ENCODE results near the gene DES. TPM values are rescaled to one million over a fixed set of nuclear protein-coding genes. Genes with fewer than 3 reads are reported as not detected.

The DES gene
- total and polyA plus RNA-seq, 9 of the 15 experiments (the other 6 are each of a cell fraction or from before 2014, with no cell fraction given), result 2.5 to 58.9 (median 21.9) TPM

GRCh38 chr2:219408204-219408603 lies 10.0 kb upstream of the DES start (continued):
- TF ChIP-seq GABPA (tag; conservative IDR thresholded peaks at IDR 0.05; ENCODE audit: low read depth) (no peak), HNRNPH1 (optimal IDR thresholded peaks at IDR 0.05; ENCODE audit: low read depth, low read length) (no peak), SUPT5H (IDR thresholded peaks at IDR 0.05) (no peak)

GRCh38 chr2:219408631-219409030 lies 9.5 kb upstream of the DES start:
- no TSS peak for BruUV-seq (replicated peaks)
- ChIA-PET CTCF (ENCODE audit: low intra/inter-chr PET ratio) (no interaction called here), POLR2A (interaction anchor here (0.5 to 0.6 kb wide), 2 partner anchors 88 to 156 kb away, joined by 3 to 4 read pairs; no protein-coding TSS in a partner anchor)
- Histone ChIP-seq H3K4me2 (ENCODE audit: insufficient read depth, low read length) (no peak overlapping the region), H3K27me3 (ENCODE audit: control insufficient read depth in 2 of 2, insufficient read depth in 2 of 2, low read length in 2 of 2) (no peaks in the 10 kb centered on the region), H2AFZ (ENCODE audit: low read depth, low read length) (no peak overlapping the region), H3K36me3 (ENCODE audit: control insufficient read depth, insufficient read depth, low read length) (no peaks in the 10 kb centered on the region), H3K9me3 (replicated peaks; ENCODE audit: control insufficient read depth, insufficient read depth, low read depth, low read length) (peaks cover 4% of the 10 kb centered on the region), H3K27ac (ENCODE audit: extremely low read depth, low read depth, low read length) (no peak overlapping the region), H4K20me1 (replicated peaks; ENCODE audit: control insufficient read depth, insufficient read depth, low read length) (no peaks in the 10 kb centered on the region), H3K4me3 (no peak overlapping the region), H3K9ac (ENCODE audit: insufficient read depth in 1 of 2, low read depth in 2 of 2, low read length in 2 of 2) (peak overlapping the region in 1 of 2 experiments; percentile 76; a peak in 1 of 4 replicates), H3K9me1 (ENCODE audit: control insufficient read depth, insufficient read depth, low read length) (no peaks in the 10 kb centered on the region), H3K4me1 (replicated peaks in 1 of 2; ENCODE audit: control insufficient read depth in 2 of 2, insufficient read depth in 2 of 2, low read length in 2 of 2) (peaks cover 10 to 17% of the 10 kb centered on the region in 2 experiments; a peak in 4 of 5 replicates), H3K79me2 (ENCODE audit: control insufficient read depth, insufficient read depth, low read length) (no peaks in the 10 kb centered on the region)
- no peak for FAIRE-seq
- ATAC-seq, result no peak
- intact Hi-C loops (cut with micrococcal nuclease) (no loop called here), in situ Hi-C loops (cut with MboI) (loop anchor here (5.0 kb wide), 1 partner anchor 124 kb away; no protein-coding TSS in a partner anchor)
- no peak for DNase-seq (ENCODE audit: extremely low read depth in 1 of 4, low spot score in 3 of 4)
- TF ChIP-seq PTRF (tag; IDR thresholded peaks at IDR 0.05) (no peak), PTBP1 (IDR thresholded peaks at IDR 0.05; ENCODE audit: low read depth, low read length) (no peak), ZNF133 (CRISPR knock-in tag; IDR thresholded peaks at IDR 0.05) (no peak), EP400 (IDR thresholded peaks at IDR 0.05) (no peak), NFRKB (IDR thresholded peaks at IDR 0.05; ENCODE audit: low read depth) (no peak), NFYB (IDR thresholded peaks at IDR 0.05; ENCODE audit: extremely low read depth, insufficient read length) (no peak), FOXP4 (CRISPR knock-in tag; IDR thresholded peaks at IDR 0.05; ENCODE audit: borderline replicate concordance) (no peak), PHB2 (IDR thresholded peaks at IDR 0.05; ENCODE audit: low read depth) (no peak), SREBF2 (CRISPR knock-in tag; IDR thresholded peaks at IDR 0.05) (no peak), ZNF561 (CRISPR knock-in tag; conservative IDR thresholded peaks at IDR 0.05) (no peak), SRSF7 (optimal IDR thresholded peaks at IDR 0.05; ENCODE audit: low read depth, low read length) (no peak), ZNF311 (CRISPR knock-in tag; IDR thresholded peaks at IDR 0.05) (no peak), ATF4 (CRISPR knock-in tag; IDR thresholded peaks at IDR 0.05) (no peak)
- 53% methylated on average over 6 of the region's 8 CpGs for WGBS (ENCODE audit: insufficient coverage, low coverage, missing lambda C conversion rate)

All from K562 (cell line).